ENCODE results near the gene MACROD1. TPM values are rescaled to one million over a fixed set of nuclear protein-coding genes. Genes with fewer than 3 reads are reported as not detected.

Gene MACROD1
- total RNA-seq, 1 donor from 2014 or later: 27.8 TPM

GRCh38 chr11:64035081-64035524 is 130.8 kb downstream of the MACROD1 start:
- no peak for TF ChIP-seq CTCF (conservative IDR thresholded peaks at IDR 0.05; ENCODE audit: low read depth, low read length)
- no peak overlapping the region for H3K4me3 ChIP-seq (ENCODE audit: low read depth, low read length)

GRCh38 chr11:64034411-64034811 is 131.5 kb downstream of the MACROD1 start:
- TF ChIP-seq CTCF (conservative IDR thresholded peaks at IDR 0.05; ENCODE audit: low read depth, low read length): no peak
- H3K4me3 ChIP-seq (ENCODE audit: low read depth, low read length): no peak overlapping the region
- DNase-seq (ENCODE audit: low read depth): no peak

More at GRCh38 chr11:64035081-64035524, 130.8 kb downstream of the MACROD1 start:
- no peak for DNase-seq (ENCODE audit: low read depth)

GRCh38 chr11:64032050-64032449 is 133.9 kb downstream of the MACROD1 start:
- TF ChIP-seq CTCF (conservative IDR thresholded peaks at IDR 0.05; ENCODE audit: low read depth, low read length): no peak
- H3K4me3 ChIP-seq (ENCODE audit: low read depth, low read length): no peak overlapping the region
- DNase-seq (ENCODE audit: low read depth): no peak

GRCh38 chr11:64031001-64031400 is 134.9 kb downstream of the MACROD1 start:
- no peak overlapping the region for H3K4me3 ChIP-seq (ENCODE audit: low read depth, low read length)
- no peak for TF ChIP-seq CTCF (conservative IDR thresholded peaks at IDR 0.05; ENCODE audit: low read depth, low read length)
- no peak for DNase-seq (ENCODE audit: low read depth)

- H3K4me3 ChIP-seq (ENCODE audit: low read depth, low read length): no peak overlapping the region
- no peak for TF ChIP-seq CTCF (conservative IDR thresholded peaks at IDR 0.05; ENCODE audit: low read depth, low read length)
- DNase-seq (ENCODE audit: low read depth): no peak
Observed at GRCh38 chr11:64029773-64030172, 136.1 kb downstream of the MACROD1 start.

- TF ChIP-seq CTCF (conservative IDR thresholded peaks at IDR 0.05; ENCODE audit: low read depth, low read length): no peak
- no peak for DNase-seq (ENCODE audit: low read depth)
- H3K4me3 ChIP-seq (ENCODE audit: low read depth, low read length): no peak overlapping the region
Observed at GRCh38 chr11:64028398-64029115, 137.4 kb downstream of the MACROD1 start.

Measured in epithelial cell of proximal tubule (primary cell).